HG02943 (cell line): Measurements from ENCODE around the gene LRP11.
"Not testable (repeated sequence)": the region's sequence is repeated elsewhere in the genome, so short reads cannot be mapped to it uniquely, and the experiment has no call there.

Experiments used
- ATAC-seq: cut with Tn5 transposase; IDR thresholded peaks from one replicate; pipeline ENCODE4 v1.9.1; 2021; ENCODE audit warnings: mild to moderate bottlenecking, low read depth, moderate library complexity; ENCODE audit not compliant: unreplicated experiment

The LRP11 gene

DNA sequence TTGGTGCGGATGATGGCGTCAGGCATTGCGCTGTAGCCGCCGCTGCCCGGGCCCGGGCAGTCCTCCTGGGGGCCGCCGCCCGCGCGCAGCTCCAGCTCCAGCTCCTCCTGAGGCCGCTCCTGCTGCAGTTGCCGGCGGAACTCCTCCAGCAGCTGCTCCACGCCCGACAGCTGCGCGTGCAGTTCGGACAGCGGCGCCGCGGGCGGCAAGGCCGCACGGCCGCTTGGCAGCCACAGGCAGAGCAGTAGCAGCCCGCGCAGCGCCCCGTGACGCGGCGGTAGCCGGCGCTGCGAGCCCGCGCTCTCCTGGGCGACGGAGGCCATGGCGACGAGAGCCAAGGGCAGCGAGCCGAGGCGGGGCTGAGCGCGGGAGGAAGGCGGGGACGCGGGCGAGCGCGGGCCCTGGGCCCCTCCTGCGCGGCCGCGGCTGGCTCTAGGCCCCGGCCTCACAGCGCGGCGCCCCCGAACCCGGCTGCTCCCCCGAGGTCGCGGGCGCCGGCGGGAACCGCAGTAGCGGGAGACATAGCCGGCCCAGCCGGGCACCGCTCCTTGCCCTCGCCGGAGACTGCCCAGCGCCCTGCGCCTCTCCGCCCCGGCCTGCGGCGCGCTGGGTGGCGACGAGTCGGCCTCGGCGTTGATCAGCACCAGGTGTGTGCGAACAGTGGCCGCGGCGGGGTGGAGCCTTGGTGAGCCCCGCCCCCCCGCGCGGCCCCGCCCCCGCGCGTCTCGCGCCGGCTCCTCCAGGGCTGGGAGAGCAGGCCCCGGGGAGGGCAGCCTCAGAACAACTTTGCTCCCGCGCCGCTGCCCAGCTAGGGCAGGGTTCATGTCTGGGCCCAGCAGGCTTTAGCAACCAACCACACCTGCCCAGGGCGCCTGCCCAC lies at the start of gene LRP11:
Gene LRP11 (minus strand): TSS at position 662 of the 880 bp plus-strand sequence. CDS start 339 bp downstream, at position 323.
- ATAC-seq = peak; percentile 71

- no peak for ATAC-seq
Measured at GRCh38 chr6:149913540-149914240, 49.5 kb upstream of the LRP11 start.

GRCh38 chr6:149913085-149913484 lies 48.9 kb upstream of the LRP11 start:
- no peak for ATAC-seq

DNA sequence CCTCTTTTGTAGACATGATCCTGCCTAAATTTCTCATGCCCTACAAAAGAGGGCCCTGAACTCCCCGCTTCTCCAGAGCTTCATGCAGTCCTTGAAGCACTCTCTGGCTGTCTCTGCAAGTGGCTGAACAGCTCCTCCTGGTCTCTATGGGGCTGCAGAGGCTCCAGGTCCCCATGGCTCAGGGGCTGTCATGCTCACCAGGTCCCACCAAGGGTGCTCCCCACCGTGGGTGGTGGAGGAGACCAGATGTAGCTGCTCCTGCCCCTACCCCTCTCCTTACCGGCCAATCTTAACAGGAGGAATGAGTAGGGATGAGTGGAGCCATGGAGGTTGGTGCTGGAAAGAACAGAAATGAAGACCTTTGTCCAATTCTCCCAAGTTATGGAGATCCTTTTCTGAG lies 48.5 kb upstream of the LRP11 start:
- not testable (repeated sequence) for ATAC-seq

- ATAC-seq = no peak
Measured at GRCh38 chr6:149910721-149911151, 46.6 kb upstream of the LRP11 start.

DNA sequence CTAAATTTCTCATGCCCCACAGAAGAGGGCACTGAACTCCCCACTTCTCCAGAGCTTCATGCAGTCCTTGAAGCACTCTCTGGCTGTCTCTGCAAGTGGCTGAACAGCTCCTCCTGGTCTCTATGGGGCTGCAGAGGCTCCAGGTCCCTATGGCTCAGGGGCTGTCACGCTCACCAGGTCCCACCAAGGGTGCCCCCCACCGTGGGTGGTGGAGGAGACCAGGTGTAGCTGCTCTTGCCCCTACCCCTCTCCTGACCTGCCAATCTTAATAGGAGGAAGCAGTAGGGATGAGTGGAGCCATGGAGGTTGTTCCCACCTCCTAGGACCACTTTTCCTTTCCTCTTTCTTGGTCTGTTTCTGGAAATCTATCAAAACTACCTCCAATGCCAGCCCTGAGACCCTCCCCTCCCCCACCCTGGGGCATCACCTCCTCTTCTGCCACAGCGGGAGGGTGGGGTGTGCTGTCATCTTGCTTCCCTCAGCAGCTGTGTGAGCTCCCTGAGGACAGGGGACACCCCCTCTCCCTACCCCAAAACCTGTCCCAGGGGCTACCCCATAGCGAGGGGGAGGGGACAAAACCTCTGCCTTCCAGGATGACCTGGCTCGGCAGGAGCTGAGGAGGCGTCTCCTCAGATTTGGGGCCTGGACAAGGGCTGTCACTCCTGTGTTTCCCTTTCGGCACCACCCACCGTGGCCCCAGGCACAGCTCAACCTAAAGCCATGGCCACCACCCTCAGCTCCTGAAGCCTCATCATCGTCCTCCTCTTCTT lies 45.7 kb upstream of the LRP11 start:
- no peak for ATAC-seq

DNA sequence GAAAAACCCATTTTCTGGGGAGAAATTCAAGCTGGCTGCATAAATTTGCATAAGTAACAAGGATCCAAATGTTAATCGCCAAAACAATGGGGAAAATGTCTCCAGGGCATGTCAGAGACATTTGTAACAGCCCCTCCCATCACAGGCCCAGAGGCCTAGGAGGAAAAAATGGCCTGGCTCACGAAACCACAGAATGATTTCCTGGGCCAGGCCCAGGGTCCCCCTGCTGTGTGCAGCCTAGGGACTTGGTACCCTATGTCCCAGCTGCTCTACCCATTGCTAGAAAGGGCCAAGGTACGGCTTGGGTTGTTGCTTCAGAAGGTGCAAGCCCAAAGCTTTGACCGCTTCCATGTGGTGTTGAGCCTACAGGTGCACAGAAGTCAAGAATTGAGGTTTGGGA lies 44.3 kb upstream of the LRP11 start:
- ATAC-seq = not testable (repeated sequence)

GRCh38 chr6:149907317-149907716 lies 43.2 kb upstream of the LRP11 start:
- ATAC-seq = no peak

DNA sequence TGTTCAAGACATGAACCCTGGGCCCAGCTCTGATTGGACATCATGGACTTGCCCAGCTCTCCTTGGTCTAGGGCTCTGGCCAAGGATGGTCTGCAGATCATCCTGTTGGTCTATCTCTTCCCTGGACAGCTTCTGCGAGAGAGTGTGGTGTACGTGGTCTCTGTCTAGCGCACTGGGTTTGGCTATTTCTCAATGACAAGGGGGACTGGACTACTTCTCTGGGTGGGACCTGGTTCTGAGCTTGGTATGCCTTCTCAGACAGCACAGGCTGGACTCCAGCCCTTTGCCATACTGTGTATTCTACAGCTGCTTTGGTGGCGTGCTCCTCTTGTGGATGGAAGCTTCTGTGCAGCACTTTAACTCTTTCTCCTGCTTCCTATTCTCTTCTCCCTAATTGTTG lies 42.2 kb upstream of the LRP11 start:
- ATAC-seq = no peak

GRCh38 chr6:149905911-149906371 lies 41.8 kb upstream of the LRP11 start:
- no peak for ATAC-seq

DNA sequence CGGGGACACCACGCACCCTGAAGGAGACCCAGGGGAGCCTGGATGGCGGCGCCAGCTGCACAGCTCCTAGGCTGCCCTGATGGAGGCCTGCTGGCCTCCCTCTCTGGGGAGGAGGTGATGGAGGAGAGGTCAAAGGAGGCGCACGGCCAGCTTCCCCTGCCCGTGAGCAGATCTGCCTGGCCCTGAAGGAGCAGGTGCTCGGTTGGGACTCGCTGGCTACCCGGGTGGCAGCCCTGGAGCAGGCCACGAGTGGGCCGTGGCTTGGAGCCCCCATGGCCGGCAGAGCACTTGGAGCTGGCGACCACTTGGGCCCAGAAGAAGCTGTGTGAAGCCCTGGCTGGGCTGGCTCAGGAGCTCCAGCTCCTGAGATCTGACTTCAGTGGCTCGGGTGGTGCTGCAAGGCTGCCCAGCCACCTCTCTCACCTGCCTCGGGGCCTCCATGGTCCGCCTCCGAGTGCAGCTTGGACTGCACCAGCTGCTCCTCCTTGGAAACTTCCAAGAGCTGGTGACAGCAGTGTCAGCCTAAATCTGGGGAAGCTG lies 41.3 kb upstream of the LRP11 start:
- no peak for ATAC-seq

GRCh38 chr6:149904661-149905370 lies 40.7 kb upstream of the LRP11 start:
- no peak for ATAC-seq

GRCh38 chr6:149903938-149904611 lies 39.9 kb upstream of the LRP11 start:
- no peak for ATAC-seq

GRCh38 chr6:149901444-149902140 lies 37.4 kb upstream of the LRP11 start:
- ATAC-seq = no peak

- ATAC-seq = no peak
Measured at GRCh38 chr6:149900620-149901443, 36.7 kb upstream of the LRP11 start.

GRCh38 chr6:149899926-149900619 lies 35.9 kb upstream of the LRP11 start:
- no peak for ATAC-seq

GRCh38 chr6:149899486-149899885 lies 35.3 kb upstream of the LRP11 start:
- no peak for ATAC-seq
